GM21360 (cell line): ENCODE results near the gene POU3F1.

Experiments
- ATAC-seq: cut with Tn5 transposase; IDR thresholded peaks from one replicate; pipeline ENCODE4 v1.9.1; 2021; ENCODE audit warnings: mild to moderate bottlenecking, moderate library complexity; ENCODE audit not compliant: unreplicated experiment

Gene POU3F1

DNA sequence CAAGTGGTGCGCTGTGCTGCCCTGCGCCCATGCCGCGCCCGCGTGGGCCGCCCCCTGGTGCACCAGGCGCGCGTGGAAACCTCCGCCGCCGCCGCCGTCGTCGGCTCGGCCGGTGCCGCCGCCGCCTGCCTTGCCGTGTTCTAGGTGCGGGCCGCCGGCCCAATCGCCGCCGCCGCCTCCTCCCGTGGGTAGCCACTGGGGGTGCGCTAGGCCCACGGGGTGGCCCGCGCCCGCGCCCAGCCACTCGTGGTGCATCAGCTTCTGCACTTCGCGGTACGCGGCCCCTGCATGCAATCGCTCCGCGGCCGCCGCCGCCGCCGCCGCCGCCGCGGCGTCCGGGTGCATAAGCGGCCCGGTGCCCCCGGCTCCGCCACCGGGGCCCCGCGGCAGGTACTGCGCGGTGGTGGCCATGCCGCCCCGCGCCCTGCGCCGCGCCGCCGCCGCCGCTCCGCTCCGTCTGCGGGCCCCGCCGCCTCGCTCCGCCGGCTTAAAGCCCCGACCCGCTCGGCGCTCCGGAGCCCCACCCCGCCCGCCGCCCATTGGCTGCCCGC lies at the start of gene POU3F1:
TSS of gene POU3F1 (minus strand) at position 461 of the 551 bp plus-strand sequence. CDS start at position 411, 50 bp downstream.
- ATAC-seq: peak; percentile 7

DNA sequence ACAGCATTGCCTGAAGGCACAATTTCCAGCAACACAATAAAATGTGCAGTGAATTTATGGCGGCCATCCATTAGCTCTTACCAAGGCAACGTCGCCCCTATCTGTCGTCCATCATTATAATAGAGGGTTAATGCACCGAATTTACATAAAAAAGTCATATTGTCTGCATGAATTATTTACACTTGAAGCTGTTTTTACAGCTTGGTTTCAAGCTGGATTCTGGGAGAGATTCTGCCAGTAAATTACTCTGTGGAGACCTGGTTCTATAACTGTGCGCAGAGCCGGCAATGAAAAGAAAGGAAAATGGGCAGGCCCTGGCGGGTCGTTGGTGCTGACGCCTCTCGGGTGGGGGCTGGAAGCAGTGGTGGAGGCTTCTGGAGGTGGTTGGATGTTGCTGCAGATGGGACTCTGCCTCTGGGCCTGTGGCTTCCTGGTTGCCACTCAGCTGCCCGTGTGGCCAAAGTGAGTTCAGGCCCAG lies 48.9 kb upstream of the POU3F1 start:
- ATAC-seq: no peak

DNA sequence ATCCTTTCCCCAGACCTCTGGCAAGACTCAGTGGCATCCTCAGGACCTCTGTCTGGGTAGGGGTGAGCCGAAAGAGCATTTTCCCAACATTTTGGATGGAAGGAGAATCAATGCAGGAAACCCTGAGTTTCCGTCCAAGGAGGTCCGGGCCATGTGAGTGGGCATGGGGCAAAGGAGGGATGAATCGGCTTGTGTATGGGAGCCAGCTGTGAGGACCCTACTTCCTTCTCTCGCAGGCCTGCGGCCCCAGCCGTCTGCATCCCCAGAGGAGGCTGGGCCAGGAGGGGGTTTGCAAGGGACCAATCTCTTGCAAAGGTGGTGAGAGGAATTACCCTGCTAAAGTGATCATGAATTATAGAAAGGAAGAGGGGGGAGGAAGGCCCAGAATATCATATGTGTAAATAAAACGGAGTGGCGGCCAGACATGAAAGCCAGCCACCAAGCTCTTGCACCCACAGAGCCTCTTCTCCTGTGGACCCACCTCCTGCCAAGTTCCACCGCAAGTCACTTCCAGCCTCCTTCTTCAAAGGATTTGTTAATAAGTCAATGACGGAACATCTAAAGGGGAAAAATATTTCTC lies 48.2 kb upstream of the POU3F1 start:
- ATAC-seq: no peak

DNA sequence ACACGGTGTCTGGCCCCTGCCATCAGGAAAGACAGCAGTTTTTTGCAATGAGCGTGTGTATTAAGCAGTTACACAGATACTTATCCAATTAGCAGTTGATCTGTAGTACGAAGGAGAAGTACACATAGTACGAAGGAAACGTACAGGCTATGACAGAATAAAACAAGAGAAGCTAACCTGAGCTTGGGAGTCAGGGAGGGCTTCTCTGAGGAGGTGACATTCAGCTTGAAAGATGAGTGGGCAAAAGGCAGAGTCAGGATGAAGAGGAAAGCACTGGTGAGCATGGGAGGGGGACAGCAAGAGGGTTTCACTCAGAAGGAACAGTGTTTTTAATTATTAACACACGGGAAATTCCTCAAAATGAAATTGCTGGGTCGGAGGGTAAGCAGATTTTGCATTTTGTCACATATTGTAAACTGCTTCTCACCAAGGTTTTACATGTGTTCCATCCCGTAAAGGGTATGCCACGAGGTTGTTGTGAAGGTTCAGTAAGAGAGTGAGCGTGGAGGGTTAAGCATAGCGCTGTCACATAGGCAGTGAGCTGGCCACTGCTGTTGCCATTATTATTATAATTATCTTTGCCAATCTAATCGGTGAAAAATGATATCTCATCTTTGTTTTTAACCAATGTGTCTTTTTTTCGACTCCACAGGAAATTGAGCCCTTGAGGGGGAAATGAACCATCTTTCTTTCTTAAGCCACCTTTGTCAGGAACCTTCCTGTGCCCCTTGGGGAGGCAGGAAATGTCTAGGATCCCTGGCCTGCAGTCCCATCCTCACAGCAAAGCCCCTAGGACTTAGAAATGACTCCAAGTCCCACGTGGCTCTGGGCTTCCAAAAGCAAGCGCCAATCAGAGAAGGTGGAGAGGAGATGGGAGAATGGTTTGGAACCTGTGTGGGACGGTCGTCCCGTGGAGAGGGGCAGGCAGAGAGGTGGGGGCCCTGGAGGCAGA lies 47.3 kb upstream of the POU3F1 start:
- ATAC-seq: no peak

- no peak for ATAC-seq
Measured at GRCh38 chr1:38092256-38092655, 45.7 kb upstream of the POU3F1 start.

GRCh38 chr1:38090796-38091195 lies 44.2 kb upstream of the POU3F1 start:
- no peak for ATAC-seq

GRCh38 chr1:38089712-38090360 lies 43.2 kb upstream of the POU3F1 start:
- ATAC-seq: no peak

- no peak for ATAC-seq
Measured at GRCh38 chr1:38088791-38089190, 42.2 kb upstream of the POU3F1 start.

- no peak for ATAC-seq
Measured at GRCh38 chr1:38088366-38088765, 41.8 kb upstream of the POU3F1 start.

- ATAC-seq: no peak
Measured at GRCh38 chr1:38087676-38088075, 41.1 kb upstream of the POU3F1 start.

- ATAC-seq: no peak
Measured at GRCh38 chr1:38085666-38086330, 39.2 kb upstream of the POU3F1 start.

DNA sequence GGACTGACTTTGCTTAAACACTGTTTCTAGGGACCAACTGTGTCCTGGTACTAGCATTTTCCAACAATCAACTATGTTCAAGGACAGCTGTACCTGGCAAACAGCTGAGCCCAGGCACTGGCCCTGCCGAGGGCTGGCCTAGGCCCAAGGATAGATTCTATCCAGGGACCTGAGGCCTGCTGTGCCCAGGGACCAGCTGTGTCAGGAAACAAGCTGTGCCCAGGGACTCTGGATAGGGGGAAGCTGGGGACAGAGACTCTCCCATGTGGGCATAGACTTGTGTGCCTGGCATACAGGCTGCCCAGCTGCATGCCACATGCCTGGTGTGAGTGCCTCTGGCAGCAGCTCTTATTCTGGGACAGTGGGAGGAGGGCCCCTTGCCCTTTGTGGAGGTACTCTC lies 38.1 kb upstream of the POU3F1 start:
- no peak for ATAC-seq

- no peak for ATAC-seq
Measured at GRCh38 chr1:38084113-38084512, 37.5 kb upstream of the POU3F1 start.

- ATAC-seq: no peak
Measured at GRCh38 chr1:38083541-38083940, 36.9 kb upstream of the POU3F1 start.

DNA sequence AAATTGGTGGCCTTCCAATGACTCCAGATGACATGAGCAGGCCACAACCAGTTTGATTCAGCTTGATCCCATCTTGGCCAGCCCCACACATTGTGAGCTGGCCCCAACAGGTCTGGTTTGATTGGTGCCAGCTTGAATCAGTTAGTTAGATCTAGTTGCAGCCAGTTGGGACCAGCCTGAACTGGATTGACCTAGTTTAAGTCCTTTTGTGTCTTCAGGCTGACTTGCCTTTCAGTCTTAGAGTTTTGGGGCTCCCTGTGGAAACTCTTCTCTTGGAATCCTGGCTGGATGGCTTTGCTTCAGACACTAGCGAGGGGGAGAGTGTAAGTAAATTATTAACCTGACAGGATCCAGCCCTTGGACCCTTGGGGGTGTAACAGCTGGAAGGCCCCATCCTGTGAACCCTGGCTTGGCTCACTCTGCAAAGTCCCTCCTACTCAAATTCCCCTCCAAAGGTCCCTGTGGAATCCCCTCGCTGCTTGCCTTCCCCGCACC lies 36.2 kb upstream of the POU3F1 start:
- ATAC-seq: no peak

- ATAC-seq: no peak
Measured at GRCh38 chr1:38079019-38079418, 32.4 kb upstream of the POU3F1 start.

DNA sequence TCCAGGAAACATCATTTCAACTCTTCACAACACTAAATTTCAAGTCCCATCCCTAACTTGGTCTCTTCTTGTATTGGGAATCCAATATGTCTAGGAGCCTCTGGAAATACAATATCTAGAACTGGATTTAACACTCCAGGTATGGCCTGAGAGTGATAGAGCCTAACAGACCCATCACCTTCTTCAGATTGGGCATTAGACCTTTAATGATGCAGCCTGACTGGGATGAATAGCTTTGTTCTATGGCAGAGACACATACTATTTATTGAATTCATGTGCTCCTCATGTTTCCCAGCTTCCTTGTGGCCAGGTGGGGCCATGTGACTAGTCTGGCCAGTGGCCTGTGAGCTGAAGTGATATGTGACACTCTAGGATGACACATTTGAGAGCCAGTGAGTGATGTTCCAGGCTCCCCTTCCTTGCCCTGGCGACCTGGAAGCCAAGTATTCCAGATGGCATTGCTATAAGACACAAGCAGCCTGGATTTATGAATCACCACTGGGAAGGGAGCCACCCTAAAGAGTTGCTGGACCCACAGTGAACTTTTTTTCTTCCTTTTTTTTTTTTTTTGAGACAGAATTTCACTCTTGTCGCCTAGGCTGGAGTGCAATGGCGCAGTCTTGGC lies 31.0 kb upstream of the POU3F1 start:
- no peak for ATAC-seq

DNA sequence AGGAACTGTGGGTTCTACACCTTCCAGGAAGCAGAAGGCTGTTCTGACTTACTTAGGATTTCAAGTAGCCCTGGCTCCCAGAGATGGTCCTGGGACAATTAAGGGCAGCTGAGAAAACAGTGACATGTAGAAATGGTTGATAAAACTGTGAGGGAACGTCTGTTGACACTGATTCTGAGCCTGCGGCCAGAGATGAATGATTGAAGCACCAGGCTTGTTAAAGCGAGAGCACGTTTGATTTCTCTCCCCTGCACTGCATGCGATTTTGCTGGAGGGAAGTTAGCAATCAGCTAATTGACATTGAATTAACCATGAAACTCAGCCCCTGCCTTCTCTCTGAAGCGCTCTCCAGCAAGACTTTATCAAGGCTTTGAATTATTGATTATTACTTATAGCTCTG lies 29.9 kb upstream of the POU3F1 start:
- ATAC-seq: no peak

DNA sequence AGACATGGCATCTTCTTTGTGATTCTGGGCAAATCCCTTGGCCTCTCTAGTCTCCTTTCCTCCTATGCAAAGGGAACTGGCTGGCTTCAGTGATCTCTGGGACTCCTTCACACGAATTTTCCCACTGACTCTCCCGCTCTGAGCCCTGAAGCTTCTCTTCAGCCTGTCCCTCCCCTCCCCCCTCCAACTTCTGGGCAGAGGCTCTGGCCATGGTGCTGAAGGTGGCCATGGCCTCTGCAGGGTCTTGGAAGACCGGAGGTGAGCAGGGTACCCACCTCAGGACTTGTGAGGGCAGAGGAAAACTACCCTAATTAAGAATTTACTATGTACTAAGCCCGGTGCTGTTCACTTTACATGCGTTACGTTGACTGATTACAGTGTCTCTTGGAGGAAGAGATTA lies 29.4 kb upstream of the POU3F1 start:
- ATAC-seq: no peak

- ATAC-seq: no peak
Measured at GRCh38 chr1:38075191-38075590, 28.6 kb upstream of the POU3F1 start.
